HG02981 (cell line): Measurements from ENCODE around the gene MIA.
"Not testable (repeated sequence)": the region's sequence is repeated elsewhere in the genome, so short reads cannot be mapped to it uniquely, and the experiment has no call there.

Experiments
- ATAC-seq: cut with Tn5 transposase; IDR thresholded peaks from one replicate; pipeline ENCODE4 v1.9.1; 2021; ENCODE audit warnings: mild to moderate bottlenecking, moderate library complexity; ENCODE audit not compliant: unreplicated experiment

MIA gene

DNA sequence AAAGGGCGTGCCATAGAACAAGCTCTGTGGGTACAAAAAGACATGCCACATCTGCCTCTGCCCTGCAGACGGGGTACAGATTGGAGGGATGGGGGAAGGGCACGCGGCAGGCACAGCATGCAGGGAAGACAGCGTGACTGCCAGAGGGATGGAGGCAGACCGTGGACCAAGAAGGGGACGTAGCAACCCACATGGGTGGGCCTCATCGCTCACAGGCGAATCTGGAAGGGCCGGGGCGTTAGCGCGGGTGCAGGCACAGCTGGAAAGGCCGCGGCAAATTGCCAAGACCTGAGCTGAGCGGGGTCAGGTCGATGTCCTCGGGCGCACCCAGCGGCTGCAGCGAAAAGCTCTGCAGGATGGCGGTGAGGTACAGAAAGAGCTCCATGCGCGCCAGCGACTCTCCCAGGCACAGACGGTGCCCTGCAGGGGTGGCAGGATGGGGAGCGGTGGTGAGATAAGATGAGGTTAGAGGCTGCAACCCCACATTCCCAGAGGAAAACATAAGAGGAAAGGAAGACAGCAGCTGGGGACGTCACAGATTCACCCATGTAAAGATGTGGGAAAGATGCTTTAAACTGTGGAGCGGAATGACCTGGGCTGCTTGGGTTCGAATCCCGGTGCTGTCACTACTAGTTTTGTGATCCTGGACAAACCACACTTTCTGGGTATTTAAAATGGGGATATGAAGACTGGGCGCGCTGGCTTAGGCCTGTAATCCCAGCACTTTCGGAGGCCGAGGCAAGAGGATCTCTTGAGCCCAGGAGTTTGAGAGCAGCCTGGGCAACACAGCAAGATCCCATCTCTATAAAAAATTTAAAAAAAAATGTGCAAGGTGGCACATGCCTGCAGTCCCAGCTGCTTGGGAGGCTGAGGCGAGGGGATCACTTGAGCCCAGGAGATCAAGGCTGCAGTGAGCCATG, 43.4 kb downstream of the MIA start:
- not testable (repeated sequence) for ATAC-seq

DNA sequence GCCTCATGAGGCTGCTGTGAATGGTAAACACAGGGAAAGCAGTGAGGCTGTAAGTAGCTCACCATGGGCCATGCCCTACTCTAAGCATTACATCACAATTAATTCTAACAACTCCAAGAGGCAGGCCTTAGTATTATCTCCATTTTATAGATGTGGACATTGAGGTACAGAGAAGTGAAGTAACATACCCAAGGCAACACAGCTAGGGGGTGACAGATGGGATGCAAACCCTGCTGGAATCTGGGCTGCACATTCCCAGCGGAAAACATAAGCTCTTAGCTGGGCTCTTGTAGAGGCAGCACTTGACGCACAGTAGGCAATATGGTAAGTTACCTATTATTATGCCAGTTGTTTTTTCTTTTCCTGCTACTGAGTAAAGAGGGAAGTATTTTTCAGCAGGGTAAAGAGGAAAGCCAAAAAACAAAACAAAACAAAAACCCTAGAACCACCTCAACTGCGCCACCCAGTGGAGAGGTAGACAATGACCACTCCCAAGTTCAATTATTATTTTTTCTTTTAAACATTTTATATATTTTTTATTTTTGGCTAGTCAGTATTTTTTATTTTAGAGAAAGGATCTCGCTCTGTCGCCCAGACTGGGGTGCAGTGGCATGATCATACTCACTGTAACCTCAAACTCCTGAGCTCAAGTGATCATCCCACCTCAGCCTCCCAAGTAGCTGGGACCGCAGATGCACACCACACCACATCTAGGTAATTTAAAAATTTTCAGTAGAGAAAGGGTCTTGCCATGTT, 44.3 kb downstream of the MIA start:
- not testable (repeated sequence) for ATAC-seq

- ATAC-seq, result no peak
Measured at GRCh38 chr19:40822161-40822560, 46.8 kb downstream of the MIA start.

DNA sequence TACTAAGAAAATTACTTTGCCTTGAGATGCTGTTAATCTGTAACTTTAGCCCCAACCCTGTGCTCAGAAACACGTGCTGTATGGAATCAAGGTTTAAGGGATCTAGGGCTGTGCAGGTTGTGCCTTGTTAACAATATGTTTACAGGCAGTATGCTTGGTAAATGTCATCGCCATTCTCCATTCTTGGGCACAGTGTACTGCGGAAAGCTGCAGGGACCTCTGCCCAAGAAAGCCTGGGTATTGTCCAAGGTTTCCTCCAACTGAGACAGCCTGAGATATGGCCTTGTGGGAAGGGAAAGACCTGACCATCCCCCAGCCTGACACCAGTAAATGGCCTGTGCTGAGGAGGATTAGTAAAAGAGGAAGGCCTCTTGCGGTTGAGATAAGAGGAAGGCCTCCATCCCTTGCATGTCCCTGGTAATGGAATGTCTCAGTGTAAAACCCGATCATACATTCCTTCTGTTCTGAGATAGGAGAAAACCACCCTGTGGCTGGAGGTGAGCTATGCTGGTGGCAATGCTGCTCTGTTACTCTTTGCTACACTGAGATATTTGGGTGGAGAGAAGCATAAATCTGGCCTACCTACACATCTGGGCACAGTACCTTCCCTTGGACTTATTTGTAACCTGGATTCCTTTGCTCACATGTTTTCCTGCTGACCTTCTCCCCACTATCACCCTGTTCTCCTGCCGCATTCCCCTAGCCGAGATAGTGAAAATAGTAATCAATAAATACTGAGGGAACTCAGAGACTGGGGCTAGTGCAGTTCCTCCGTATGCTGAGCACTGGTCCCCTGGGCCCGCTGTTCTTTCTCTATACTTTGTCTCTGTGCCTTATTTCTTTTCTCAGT, 47.6 kb downstream of the MIA start:
- not testable (repeated sequence) for ATAC-seq

GRCh38 chr19:40824916-40825315, 49.6 kb downstream of the MIA start:
- ATAC-seq, result not testable (repeated sequence)

DNA sequence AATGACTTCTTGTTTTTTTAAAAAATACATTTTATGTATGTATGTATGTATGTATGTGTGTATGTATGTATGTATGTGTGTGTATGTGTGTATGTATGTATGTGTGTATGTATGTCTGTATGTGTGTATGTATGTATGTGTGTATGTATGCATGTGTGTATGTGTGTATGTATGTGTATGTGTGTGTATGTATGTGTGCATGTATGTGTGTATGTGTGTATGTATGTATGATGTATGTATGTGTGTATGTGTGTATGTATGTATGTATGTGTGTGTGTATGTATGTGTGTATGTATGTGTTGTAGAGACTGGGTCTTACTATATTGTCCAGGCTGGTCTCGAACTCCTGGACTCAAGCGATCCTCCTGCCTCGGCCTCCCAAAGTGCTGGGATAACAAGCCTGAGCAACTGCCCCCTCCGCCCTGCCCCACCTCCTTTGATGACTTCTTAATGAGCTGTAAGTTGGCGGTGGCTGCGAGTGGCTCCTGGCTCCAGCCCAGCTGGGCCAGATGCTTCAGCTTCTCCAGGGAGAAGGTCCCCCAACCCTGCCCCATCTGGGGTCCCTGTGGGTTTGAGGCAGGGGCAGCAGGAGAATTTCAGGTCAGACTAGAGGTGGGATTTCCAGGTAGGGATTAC, 50.3 kb downstream of the MIA start:
- ATAC-seq, result not testable (repeated sequence)

GRCh38 chr19:40826312-40826698, 51.0 kb downstream of the MIA start:
- ATAC-seq, result not testable (repeated sequence)

DNA sequence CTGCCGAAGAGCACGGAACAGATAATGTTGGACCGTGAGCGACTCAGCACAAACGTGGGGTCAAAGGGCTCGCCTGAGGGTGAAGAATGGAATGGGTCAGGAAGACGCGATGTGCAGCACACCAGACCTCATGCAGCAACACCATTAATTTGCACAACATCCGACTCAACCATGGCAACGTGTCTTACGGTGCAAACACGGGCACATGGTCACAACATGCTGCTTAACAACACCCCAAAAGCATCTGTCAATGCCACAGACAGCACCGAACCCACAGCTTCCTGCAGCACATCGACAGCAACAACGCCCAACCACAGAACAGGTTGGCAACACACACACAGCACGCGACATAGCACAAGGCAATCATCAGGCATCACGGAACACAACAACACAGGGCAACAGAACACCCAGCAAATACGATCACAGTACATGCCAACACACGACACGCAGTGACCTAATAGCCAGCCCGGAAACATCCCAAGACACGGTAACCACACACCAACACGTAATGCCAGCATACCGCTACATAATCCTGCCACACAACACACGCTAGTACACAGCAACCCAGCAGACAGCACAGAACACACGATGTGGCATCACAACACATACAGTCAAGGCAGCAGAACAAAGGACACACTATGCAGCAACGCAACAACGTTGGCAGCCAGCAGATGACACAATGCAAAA, 51.5 kb downstream of the MIA start:
- not testable (repeated sequence) for ATAC-seq
